AG09309 (cell line): ENCODE measurements around the gene SMARCAL1.
"Not testable (repeated sequence)": the region's sequence is repeated elsewhere in the genome, so short reads cannot be mapped to it uniquely, and the experiment has no call there.

Experiments used
- DNase-seq: peaks from one replicate; pipeline ENCODE4 v3.0.0-alpha.2; 2010; ENCODE audit warnings: low read depth
- H3K4me3 ChIP-seq: 2 replicates; pipeline ENCODE4 v1.5.1; 2011; ENCODE audit warnings: mild to moderate bottlenecking, low read depth, low read length, moderate library complexity; ENCODE audit not compliant: control insufficient read depth
- TF ChIP-seq, protein P1 (sequence below): IDR thresholded peaks from 2 replicates; pipeline ENCODE4 v1.5.1; 2011; ENCODE audit warnings: mild to moderate bottlenecking, low read depth, low read length, inconsistent platforms; ENCODE audit not compliant: insufficient read depth, control insufficient read depth; ENCODE audit errors: missing control alignments

Gene SMARCAL1

DNA sequence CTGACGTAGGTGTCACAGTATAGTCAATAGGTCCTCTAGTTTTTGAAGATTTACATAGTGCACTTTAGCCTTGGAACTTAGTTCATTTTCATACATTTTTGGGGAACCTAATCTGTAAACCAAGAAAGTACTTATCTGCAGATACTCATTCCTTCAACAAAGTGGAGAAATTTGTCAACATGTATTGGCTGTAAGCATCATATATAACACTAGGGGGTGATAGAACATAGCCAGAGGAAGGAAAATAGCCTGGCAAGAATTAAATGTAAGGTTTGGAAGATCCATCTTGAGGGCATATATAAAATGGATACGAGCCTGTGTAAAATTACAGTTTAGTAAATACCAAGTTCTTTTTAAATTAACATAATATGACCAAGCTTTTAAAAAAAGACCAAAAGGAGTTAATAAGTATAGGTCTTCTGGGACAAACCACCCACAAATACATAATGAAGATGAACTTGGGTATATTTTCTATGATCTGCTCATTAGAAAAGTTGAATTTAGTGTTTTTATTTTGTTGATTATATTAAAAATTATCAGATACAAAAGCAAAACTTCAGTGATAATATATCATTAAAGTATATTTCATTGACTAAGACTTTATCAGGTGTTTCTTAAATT is 104.6 kb downstream of the SMARCAL1 start:
- TF ChIP-seq, protein P1, sequence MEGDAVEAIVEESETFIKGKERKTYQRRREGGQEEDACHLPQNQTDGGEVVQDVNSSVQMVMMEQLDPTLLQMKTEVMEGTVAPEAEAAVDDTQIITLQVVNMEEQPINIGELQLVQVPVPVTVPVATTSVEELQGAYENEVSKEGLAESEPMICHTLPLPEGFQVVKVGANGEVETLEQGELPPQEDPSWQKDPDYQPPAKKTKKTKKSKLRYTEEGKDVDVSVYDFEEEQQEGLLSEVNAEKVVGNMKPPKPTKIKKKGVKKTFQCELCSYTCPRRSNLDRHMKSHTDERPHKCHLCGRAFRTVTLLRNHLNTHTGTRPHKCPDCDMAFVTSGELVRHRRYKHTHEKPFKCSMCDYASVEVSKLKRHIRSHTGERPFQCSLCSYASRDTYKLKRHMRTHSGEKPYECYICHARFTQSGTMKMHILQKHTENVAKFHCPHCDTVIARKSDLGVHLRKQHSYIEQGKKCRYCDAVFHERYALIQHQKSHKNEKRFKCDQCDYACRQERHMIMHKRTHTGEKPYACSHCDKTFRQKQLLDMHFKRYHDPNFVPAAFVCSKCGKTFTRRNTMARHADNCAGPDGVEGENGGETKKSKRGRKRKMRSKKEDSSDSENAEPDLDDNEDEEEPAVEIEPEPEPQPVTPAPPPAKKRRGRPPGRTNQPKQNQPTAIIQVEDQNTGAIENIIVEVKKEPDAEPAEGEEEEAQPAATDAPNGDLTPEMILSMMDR, result peak; percentile 67
- no peak for DNase-seq
- no peak overlapping the region for H3K4me3 ChIP-seq

DNA sequence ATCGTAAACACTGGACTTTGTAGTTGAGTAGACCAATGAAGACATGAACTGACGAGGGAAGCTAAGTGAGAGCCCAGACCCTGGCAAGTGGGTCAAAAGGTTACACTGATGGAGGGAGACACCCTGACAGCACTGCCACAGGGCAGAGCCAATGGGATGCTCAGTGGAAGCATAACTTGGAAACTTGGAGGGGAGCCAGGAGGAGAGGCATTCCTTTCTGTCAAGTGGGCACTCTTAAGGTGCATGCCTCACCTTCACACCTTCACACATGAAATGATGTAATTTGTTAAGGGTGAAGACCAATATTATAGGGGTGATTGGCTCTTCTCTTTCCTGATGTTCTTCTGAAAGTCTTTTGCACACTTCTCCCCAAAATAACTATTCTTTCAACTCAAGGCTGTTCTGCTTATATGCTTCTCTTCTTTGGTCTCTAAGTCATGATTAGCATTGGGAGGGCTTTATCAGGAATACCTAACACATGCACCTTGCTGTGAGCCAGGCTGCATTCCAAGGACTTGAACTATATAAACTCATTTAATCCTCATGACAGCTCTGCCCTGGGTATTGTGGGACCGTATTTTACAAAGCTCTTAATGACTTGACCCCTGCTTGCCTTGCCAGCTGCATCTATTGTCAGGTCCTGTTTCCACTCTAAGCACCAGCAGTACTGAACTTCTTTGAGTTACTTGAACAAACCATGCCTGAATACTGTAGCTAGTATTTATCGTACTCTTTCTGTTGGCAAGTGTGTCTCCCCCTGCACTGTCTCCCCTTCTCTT is 105.4 kb downstream of the SMARCAL1 start:
- no peak for DNase-seq
- H3K4me3 ChIP-seq, result no peak overlapping the region
- TF ChIP-seq, protein P1, result no peak

DNA sequence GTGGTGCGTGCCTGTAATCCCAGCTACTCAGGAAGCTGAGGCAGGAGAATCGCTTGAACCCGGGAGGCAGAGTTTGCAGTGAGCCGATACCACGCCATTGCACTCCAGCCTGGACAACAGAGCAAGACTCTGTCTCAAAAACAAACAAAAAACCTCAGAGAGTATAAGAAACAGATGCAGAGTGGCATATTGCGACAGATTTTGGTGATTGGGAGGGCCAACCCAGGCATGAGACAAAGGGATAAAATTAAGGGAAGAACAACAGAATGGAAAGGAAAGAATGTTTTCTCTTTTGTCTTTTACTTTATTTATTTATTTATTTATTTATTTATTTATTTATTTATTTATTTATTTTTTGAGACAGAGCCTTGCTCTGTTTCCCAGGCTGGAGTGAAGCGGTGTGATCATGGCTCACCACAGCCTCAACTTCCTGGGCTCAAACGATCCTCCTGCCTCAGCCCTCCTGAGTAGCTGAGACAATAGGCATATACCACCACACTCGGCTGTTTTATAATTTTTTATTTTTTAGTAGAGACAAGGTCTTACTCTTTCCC is 106.4 kb downstream of the SMARCAL1 start:
- DNase-seq, H3K4me3 ChIP-seq: not testable (repeated sequence)

DNA sequence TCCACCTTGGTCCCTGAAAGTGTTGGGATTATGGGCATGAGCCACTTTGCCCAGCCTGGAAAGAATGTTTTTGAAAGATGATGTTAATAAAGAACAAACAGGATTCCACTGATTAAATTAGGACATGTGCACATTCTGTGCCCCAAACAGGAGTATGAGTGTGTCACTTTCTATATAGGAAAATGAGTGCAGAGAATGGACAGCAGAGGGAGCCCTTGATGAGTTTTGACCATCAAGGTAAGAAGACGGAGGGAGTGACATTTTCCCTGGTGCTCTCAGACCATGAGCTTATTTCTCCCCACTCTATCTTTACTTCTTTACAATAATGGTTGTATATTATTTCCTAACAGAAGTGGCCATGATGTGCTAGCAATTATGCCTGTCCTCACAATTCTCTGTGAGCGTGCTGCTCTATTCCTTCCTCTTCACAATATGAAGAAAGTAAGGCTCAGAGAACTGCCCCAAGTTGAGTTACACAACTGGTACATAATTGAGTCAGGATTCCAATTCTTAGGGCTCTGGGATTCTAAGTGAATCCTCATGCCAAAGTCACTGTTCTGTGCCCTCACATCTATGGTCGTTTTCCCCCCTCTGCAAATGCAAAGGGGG is 107.0 kb downstream of the SMARCAL1 start:
- DNase-seq, result peak; percentile 49
- TF ChIP-seq, protein P1, result peak; percentile 70
- no peak overlapping the region for H3K4me3 ChIP-seq

DNA sequence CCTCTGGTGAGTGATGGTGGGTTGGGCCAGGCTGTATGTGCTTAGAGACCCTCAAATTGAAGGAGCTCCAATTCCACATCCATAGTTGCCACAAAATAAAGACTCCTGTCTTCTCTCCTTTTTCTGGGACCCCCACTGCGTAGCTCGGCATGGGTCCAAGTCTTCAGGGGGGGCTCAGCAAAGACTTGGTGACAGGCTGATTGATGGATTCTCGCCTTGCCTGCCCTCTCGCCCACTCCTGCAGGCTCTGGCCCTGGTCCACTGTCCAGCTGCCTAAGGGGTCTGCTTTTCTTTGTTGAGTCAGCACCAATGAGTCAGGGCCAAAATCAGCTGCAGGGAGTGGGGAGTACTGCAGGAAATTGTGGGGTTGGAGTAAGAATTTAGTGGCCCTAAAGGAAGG is 107.8 kb downstream of the SMARCAL1 start:
- TF ChIP-seq, protein P1, result no peak
- H3K4me3 ChIP-seq, result no peak overlapping the region
- no peak for DNase-seq

DNA sequence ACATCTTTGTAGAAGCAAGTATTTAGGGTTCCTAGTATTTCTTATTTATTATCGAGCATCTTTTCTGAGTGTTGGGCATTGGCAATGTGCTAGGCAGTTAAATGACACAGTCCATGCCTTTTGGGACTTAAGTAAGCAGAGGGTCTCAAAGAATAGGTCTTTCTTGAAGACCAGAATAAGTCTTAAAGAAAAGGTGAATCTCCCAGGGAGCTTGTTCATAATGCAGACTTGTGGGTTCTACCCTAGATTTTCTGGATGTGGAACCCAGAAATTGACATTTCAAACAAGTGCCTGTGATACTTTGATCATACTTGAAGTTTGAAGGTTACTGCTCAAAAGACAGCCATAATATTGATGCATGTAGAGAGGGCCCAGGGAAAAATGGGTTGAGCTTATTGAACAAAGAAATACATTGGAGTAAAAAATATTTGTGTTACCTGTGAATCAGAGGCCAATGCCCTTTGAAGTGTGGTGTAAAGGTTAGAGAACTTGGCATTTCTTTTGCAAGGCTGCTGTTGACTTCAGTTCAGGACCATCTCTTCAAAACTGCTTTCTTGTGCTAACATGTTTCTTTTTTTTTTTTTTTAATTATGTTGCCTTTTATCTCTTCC is 110.7 kb downstream of the SMARCAL1 start:
- TF ChIP-seq, protein P1, result no peak
- H3K4me3 ChIP-seq, result no peak overlapping the region
- DNase-seq, result no peak

DNA sequence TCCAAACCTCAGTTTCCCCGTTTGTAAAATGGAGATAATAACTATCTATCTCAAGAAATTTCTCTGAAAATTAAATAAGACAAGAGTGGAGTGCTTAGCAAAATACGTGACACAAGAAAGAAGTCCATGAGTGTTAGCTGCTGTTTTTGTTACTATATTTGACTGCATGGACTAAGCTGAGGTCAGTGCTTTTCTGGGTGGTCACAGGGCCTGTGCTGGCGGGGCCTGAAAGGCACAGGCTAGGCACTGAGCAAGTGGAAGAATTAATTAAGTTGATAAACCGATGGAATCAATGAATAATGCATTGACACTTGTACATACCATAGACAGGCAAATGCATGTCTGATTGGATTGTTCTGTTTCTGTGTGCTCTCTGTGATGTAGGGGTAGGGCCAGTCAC is 113.7 kb downstream of the SMARCAL1 start:
- no peak overlapping the region for H3K4me3 ChIP-seq
- no peak for DNase-seq
- TF ChIP-seq, protein P1, result no peak
